SKM-1 treated with dmso at 0.1 percent for 144 hours (cell line): ENCODE measurements around the gene MAT2B.
"Not testable (repeated sequence)": the region's sequence is repeated elsewhere in the genome, so short reads cannot be mapped to it uniquely, and the experiment has no call there.

ENCODE experiments used
- DNase-seq: peaks from one replicate; lab custom pipeline; 2025; ENCODE audit not compliant: unreplicated experiment; lab: John Stamatoyannopoulos, UW

The MAT2B gene

DNA sequence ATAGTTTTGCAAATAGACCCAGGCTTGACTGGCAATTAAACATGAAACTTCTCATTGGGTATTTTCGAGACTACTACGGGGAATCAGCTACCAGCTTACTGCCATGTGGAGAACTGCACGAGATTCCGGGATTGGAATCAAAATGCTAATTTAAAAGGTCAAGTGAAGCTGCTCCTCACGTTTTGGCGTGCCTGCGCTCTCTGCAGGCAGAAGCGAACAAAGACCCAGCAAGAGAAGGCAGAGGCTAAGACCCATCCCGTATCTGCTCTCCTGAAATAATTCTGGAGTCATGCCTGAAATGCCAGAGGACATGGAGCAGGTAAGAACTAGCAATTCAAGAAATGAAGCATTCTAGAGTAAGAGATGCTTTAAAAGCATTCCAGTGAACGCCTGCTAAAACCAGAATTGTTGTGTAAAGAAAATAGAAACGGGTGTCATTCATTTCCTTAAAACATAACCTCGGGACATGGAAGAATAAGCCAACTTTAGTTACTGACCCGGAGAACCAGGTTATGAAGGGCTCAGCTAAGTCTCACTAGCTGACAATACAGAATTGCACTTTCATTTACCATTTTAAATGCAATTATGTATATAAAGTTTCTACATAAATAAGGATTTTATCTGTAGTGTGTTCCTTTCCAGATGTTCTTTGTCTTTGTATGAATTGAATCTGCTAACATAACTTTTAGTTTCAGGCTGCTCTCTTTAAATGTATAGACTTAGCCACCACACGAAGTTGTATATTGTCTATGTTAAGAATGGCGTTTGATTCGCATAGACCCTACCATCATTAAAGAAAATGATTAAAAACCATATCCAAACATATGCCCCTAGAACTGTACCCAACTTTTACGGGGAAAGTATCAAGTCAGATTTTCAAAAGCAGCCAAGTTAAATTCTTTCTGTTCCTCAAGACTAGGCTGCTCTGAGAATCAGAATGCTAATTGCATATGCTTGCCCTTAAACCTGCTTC is 2.0 kb upstream of the MAT2B start:
- peak; percentile 40 for DNase-seq

DNA sequence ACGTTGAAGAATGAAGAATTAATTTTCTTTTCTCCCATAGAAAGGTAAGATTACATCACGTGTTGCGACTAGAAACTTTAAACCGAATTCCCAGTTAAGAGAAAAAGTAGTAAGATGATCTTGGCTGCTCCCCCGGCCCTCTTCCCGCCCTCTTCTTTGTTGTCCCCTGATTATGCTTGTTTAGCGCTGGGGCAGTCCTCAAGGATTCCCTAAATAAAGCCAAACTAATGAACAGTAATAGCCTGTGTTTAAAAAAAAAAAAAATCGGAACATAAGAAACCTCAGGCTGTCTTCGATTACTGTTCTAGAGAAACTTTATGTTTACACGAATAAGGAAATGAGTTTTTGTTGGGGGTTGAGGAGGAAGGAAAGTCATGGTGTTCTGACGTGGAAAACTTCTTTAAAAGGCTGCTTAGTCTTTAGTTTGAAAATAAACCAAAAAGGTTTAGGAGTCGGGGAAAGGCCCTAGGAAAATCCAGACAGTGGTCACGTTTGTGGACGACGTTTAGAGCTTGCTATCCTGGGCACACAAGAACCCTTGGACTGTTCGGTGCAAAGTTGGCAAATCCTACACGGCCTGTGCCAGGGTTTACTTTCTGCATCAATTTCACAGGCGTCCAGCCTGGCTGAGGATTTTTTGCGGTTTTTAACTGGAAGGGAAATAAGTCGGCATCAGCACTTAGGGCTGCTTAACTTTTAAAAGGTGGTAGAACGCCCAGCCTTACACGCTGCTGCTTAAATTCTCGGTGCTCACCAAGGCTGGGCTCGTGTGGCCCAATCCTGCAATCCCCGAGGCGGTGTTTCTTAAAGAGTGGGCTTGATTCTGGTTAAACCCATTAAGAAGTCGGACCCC is 1.1 kb upstream of the MAT2B start:
- peak; percentile 43 for DNase-seq

DNA sequence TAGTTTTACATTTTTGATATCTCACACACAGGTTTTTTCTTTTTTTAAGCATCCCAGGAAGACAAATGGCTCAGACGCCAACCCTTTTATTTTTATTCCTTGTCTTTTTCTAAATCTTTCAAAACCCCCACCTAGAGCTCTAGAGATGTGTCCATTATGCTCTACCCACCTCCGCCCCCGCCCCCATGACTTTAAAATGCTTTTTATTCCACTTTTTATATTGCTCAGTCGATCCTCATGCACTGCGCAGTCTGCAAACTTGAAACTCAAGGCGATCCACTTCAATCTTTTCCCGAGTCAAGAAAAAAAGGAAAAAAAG is 411 bp upstream of the MAT2B start:
- no peak for DNase-seq

DNA sequence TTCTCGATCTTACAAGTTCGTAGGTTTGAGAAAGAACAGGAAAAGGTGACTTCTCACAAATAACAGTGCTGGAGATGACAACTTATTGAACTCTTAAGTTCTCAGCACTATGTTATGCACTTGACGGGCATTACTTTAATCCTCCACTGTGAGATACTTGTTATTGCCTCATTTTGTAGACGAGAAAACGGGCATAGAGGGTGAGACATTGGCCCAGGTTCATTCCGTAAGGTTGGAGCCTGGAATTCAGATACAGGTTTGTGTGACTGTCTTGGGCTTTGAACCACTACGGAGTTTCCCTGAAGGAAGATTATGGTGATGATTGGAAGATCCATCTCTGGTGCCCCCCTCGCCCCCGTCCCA is 657 bp downstream of the MAT2B start:
- no peak for DNase-seq

GRCh38 chr5:163506726-163507125 is 1.3 kb downstream of the MAT2B start:
- DNase-seq, result no peak

DNA sequence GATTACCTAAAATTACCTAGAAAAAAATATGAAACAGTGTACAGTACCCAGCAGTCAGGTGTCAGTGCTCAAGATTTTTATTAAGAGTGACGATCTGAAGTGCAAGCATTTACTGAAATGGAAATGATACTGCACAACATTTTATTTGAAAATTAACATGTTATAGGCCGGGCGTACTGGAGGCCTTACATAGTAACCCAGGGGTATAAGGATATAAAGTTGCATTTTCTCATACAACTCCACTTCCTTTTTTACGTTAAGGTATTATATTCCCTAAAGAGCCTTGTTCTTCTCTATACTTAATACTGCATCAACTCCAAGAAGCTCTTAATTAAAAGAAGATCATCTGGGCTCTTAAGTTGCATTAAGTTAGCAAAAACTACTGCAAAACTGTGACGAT is 3.3 kb downstream of the MAT2B start:
- no peak for DNase-seq

GRCh38 chr5:163509291-163509951 is 4.0 kb downstream of the MAT2B start:
- DNase-seq, result no peak

DNA sequence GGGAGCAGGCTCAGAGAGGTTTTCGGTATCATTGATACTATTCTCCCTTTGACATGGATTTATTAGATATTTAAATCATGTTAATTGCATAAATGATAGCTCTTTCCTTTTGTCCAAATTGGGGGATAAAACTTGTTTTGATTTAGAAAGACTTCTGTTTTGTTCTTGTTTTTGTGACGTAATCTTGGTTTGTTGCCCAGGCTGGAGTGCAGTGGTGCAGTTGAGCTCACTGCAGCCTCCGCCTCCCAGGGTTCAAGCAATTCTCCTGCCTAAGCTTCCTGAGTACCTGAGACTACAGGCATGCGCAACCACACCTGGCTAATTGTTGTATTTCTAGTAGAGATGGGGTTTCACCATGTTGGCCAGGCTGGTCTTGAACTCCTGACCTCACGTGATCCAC is 7.1 kb downstream of the MAT2B start:
- no peak for DNase-seq

DNA sequence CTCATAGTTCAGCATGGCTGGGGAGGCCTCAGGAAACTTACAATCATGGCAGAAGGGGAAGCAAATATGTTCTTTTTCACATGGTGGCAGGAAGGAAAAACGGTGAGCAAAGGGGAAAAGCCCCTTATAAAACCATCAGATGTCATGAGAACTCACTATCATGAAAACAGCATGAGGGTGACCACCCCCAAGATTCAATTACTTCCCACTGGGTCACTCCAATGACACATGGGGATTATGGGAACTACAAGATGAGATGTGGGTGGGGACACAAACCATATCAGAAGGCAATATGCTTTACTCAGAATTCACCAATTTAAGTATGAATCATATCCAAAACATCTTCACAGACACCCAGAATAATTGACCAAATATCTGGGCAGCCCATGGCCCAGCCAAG is 19.7 kb downstream of the MAT2B start:
- DNase-seq, result no peak

- no peak for DNase-seq
Measured at GRCh38 chr5:163529698-163530097, 24.3 kb downstream of the MAT2B start.

- no peak for DNase-seq
Measured at GRCh38 chr5:163531272-163531671, 25.9 kb downstream of the MAT2B start.

DNA sequence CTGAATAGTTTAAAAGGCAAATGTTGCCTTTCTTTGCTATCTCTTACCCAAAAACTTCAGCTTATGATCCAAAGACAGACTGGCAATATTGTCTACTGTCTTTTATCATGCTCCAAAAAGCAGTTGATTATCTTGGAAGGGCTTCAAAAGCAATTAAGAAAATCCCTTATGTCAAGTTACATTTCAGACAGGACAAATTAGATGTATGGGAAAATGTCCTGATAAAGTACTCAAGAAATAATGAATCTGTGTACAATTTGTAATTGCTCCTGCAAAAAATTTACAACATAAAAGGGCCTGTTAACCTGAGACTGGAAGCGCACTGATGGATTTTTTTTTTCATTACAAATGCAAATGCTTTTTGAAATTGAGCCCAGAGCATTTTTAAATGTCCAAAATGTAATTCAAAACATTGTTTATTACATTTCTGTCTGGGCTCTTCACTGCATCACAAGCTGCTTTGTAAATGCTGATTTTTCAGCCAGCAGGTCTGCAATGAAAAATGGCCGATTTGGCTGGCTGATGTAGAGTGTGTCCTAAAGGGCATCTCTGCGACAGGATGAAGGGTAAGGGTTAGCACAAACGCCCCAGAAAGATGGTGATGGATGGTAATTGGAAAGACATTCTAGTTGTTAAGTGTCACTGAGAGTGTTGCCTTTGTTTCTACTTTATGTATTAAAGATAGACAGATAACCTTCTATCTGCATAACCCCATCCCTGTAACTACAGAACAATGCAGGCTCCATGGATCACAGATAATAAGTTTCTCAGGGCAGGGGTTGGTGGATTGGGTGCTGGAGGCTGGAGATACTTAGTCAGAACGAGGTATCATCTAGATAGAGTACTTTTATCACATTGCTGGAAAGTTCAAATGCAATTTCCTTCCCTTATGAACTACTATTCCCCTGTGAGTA is 27.0 kb downstream of the MAT2B start:
- DNase-seq, result no peak

GRCh38 chr5:163533223-163533622 is 27.8 kb downstream of the MAT2B start:
- DNase-seq, result no peak

GRCh38 chr5:163534492-163535094 is 29.2 kb downstream of the MAT2B start:
- no peak for DNase-seq

DNA sequence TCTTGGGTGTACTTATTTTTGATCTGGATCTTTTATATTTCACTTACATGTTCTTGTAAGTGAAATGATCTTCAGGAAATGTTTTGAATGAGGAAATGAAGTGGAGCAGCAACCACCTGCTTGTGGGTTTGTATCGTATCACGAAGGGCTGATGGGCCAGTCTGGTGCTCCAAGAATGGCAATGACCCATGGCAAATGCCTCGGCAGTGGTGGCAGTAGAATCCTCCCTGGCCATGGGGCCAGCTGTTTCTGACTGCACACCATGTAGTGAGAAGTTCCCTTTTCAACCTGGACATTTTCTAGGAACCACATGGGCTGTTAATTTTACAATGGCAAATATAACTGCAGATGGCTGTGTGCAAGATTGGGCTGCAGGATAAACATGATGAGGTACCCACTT is 29.9 kb downstream of the MAT2B start:
- no peak for DNase-seq

DNA sequence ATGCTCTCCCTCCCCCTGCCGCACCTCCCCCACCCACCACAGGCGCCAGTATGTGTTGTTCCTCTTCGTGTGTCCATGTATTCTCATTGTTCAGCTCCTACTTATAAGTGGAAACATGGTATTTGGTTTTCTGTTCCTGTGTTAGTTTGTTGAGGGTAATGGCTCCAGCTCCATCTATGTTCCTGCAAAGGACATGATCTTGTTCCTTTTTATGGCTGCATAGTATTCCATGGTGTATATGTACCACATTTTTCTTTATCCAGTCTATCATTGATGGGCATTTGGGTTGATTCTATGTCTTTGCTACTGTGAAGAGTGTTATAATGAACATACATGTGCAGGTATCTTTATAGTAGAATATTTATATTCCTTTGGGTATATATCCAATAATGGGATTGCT is 31.0 kb downstream of the MAT2B start:
- not testable (repeated sequence) for DNase-seq

DNA sequence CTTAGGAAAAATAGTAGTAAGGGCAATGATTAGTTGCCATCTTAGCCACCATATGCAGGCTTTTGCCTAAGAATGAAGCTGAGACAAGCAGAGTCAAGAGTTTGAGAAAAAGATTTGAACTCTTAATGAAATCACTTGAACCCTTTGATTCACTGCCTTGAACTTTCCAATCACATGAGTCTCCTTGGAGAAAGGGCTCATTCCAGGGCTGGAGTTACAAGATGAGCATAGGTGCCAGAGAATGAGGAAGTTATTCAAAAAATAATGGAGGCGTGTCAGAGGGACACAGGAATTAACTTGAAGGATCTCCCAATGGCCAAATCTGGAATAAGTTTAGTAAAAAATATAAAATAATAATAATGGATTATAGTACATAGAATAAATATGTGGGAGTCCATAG is 35.3 kb downstream of the MAT2B start:
- DNase-seq, result no peak

- no peak for DNase-seq
Measured at GRCh38 chr5:163542771-163543170, 37.4 kb downstream of the MAT2B start.

DNA sequence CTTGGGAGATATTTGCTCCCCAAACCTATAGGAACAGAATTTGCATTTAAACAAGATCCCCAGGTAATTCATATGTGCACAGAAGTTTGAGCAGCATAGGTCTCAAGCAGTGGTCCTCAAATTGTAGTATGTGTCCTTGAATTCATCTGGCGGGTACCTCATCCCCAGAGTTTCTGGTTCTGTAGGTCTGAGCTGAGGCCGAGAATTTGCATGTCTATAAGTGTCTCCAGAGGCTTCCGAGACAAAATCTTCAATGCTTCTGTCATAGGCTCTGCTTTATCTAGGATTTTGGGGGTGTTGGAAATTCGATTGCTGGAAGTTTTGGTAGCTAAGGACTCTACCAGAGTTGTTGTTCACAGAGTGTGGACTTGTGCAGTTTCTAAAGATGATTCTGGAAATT is 38.6 kb downstream of the MAT2B start:
- no peak for DNase-seq

GRCh38 chr5:163544836-163545235 is 39.4 kb downstream of the MAT2B start:
- DNase-seq, result no peak
